Suprapubic skin (tissue), 4 donors: ENCODE data around the gene FOXF1. TPM values are rescaled to one million over a fixed set of nuclear protein-coding genes. Genes with fewer than 3 reads are reported as not detected.

ENCODE experiments used
- DNase-seq, 2 donors: peaks; one replicate each; pipeline ENCODE4 v3.0.0-alpha.2; 2019; ENCODE audit warnings: low spot score in 2 of 2
- H3K27ac ChIP-seq: fragments of 200-600 bp; sonication (generic); one replicate; pipeline ENCODE4 v1.5.1; 2019
- H3K27me3 ChIP-seq: fragments of 200-600 bp; sonication (generic); one replicate; pipeline ENCODE4 v1.5.1; 2019
- H3K36me3 ChIP-seq: fragments of 200-600 bp; sonication (generic); one replicate; pipeline ENCODE4 v1.5.1; 2019
- H3K4me1 ChIP-seq: fragments of 200-600 bp; sonication (generic); one replicate; pipeline ENCODE4 v1.5.1; 2019
- H3K4me3 ChIP-seq: fragments of 200-600 bp; sonication (generic); one replicate; pipeline ENCODE4 v1.5.1; 2019; ENCODE audit warnings: mild to moderate bottlenecking
- H3K9me3 ChIP-seq: fragments of 200-600 bp; sonication (generic); one replicate; pipeline ENCODE4 v1.5.1; 2019
- CTCF ChIP-seq, 2 donors: fragments of 200-600 bp in 1 of 2; fragments of 450-650 bp in 1 of 2; sonication (generic) in 1 of 2; IDR thresholded peaks; one replicate each; pipeline ENCODE4 v1.5.1; 2016 to 2019; ENCODE audit warnings: antibody characterized with exemption in 2 of 2, mild to moderate bottlenecking in 1 of 2, moderate library complexity in 1 of 2
- EP300 ChIP-seq: sonication (generic); formaldehyde crosslinking; IDR thresholded peaks from one replicate; pipeline ENCODE4 v1.6.1; 2017; ENCODE audit warnings: antibody characterized with exemption
- POLR2A ChIP-seq, 2 donors: fragments of 450-650 bp; IDR thresholded peaks; one replicate each; pipeline ENCODE4 v1.6.1; 2017; ENCODE audit warnings: antibody characterized with exemption in 2 of 2, mild to moderate bottlenecking in 2 of 2, moderate library complexity in 2 of 2
- POLR2AphosphoS5 ChIP-seq, 3 donors: sonication (generic); formaldehyde crosslinking; IDR thresholded peaks; one replicate each; pipeline ENCODE4 v1.6.1; 2017; ENCODE audit warnings: antibody characterized with exemption in 3 of 3
- WGBS: methylation state at CpG from one replicate; pipeline ENCODE4 v1.1.5; 2018; 5-methylcytosine and 5-hydroxymethylcytosine counted together
- total RNA-seq, 4 donors: library from RNA; depleted of rRNA; stranded (reverse); fragments of >200 nt; gene quantifications; one replicate each; pipeline ENCODE4 v1.1.0, GENCODE V29; 2016

The FOXF1 gene
- total RNA-seq, 4 donors from 2014 or later, result 0.11 to 0.59 (median 0.21) TPM; not detected in 1

GRCh38 chr16:86498671-86499439, 11.5 kb upstream of the FOXF1 start:
- H3K27ac ChIP-seq, result no peak overlapping the region

GRCh38 chr16:86499440-86499786, 10.9 kb upstream of the FOXF1 start:
- no peak for TF ChIP-seq CTCF (IDR thresholded peaks at IDR 0.05)
- no peak for TF ChIP-seq EP300
- TF ChIP-seq POLR2A (IDR thresholded peaks at IDR 0.05), result no peak
- no peak for TF ChIP-seq POLR2AphosphoS5 (IDR thresholded peaks at IDR 0.05)
- H3K27ac ChIP-seq, result no peak overlapping the region
- H3K4me3 ChIP-seq, result no peak overlapping the region

More at GRCh38 chr16:86498671-86499439, 11.5 kb upstream of the FOXF1 start:
- Histone ChIP-seq H3K4me1 (peaks cover 25% of the 10 kb centered on the region), H3K9me3 (no peaks in the 10 kb centered on the region), H3K4me3 (peak overlapping the region; percentile 4), H3K27me3 (peaks cover 100% of the 10 kb centered on the region), H3K36me3 (no peaks in the 10 kb centered on the region)
- DNase-seq, result no peak
- TF ChIP-seq POLR2A (IDR thresholded peaks at IDR 0.05) (no peak), POLR2AphosphoS5 (IDR thresholded peaks at IDR 0.05) (no peak), EP300 (no peak), CTCF (IDR thresholded peaks at IDR 0.05) (no peak)
- 3% methylated on average over 33 of the region's 61 CpGs for WGBS

GRCh38 chr16:86499889-86500707, 10.2 kb upstream of the FOXF1 start:
- Histone ChIP-seq H3K36me3 (no peaks in the 10 kb centered on the region), H3K27ac (no peak overlapping the region), H3K9me3 (no peaks in the 10 kb centered on the region), H3K4me3 (no peak overlapping the region), H3K4me1 (peaks cover 32% of the 10 kb centered on the region), H3K27me3 (peaks cover 100% of the 10 kb centered on the region)
- TF ChIP-seq CTCF (IDR thresholded peaks at IDR 0.05) (no peak), EP300 (no peak), POLR2AphosphoS5 (IDR thresholded peaks at IDR 0.05) (no peak), POLR2A (IDR thresholded peaks at IDR 0.05) (no peak)
- WGBS, result 2% methylated on average over 13 of the region's 16 CpGs
- no peak for DNase-seq

More at GRCh38 chr16:86499440-86499786, 10.9 kb upstream of the FOXF1 start:
- Histone ChIP-seq H3K27me3 (peaks cover 100% of the 10 kb centered on the region), H3K9me3 (no peaks in the 10 kb centered on the region), H3K36me3 (no peaks in the 10 kb centered on the region), H3K4me1 (peaks cover 25% of the 10 kb centered on the region)
- WGBS, result 15% methylated on average over 4 of the region's 4 CpGs
- no peak for DNase-seq

GRCh38 chr16:86500708-86501510, 9.4 kb upstream of the FOXF1 start:
- Histone ChIP-seq H3K36me3 (no peaks in the 10 kb centered on the region), H3K9me3 (no peaks in the 10 kb centered on the region), H3K27me3 (peaks cover 100% of the 10 kb centered on the region), H3K4me1 (peaks cover 40% of the 10 kb centered on the region), H3K4me3 (no peak overlapping the region), H3K27ac (no peak overlapping the region)
- 16% methylated on average over 10 of the region's 13 CpGs for WGBS
- no peak for TF ChIP-seq CTCF (IDR thresholded peaks at IDR 0.05)
- TF ChIP-seq POLR2A (IDR thresholded peaks at IDR 0.05), result no peak
- no peak for TF ChIP-seq POLR2AphosphoS5 (IDR thresholded peaks at IDR 0.05)
- no peak for TF ChIP-seq EP300
- no peak for DNase-seq
